ENCODE data around the gene SACM1L. TPM values are rescaled to one million over a fixed set of nuclear protein-coding genes. Genes with fewer than 3 reads are reported as not detected.

SACM1L gene
- polyA plus RNA-seq, 1 donor: 87.8 TPM

DNA sequence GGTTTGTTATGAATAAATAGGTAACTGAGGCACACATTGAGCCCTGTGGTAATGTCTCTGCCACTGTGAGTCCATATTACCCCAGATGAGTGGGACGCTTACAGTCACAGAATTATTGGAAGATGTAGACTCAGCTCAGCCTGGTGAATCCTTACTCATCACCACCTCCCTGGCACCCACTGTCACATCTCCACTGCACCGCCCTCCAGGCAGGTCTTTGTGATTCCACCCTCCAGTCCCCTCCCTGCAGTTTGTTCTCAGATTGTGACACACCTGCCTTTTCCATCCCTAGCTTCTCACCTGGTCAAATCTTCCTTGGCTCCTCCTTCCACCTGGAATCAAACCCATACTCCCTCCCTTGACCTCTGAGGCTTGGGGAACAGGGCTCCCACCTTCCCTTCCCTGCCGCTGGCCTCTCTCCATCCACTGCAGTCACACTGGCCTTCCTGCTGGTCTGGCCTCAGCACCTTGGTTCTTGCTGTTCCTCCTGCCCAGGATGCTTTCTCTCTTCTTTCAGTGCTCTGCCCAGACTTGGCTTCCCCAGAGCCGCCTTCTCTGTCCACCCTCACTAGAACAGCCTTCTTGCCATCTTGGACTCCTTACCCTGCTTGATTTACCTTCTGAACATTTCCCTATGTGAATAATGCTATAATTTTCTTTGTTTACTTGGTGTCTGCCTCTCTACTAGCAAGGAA is 97.8 kb downstream of the SACM1L start:
- no peak for DNase-seq

DNA sequence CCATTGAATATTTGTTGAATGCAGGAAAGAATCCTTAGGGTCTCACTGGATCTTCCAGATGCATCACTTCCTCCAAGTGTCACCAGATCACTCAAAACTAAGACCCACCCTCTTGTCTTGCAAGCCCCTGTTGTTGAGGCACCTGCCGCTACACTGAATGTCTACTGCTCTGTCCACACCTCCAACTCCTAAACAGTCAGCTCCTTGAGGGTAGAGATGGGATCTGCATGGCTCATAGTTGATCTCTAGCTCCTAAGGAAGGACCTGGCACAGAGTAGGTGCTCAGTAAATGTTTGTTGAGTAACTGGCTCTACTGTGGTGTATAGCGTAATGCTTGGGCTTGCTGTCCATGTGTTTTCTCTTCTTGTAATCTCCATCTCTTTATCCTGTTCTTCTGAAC is 98.4 kb downstream of the SACM1L start:
- DNase-seq: no peak

DNA sequence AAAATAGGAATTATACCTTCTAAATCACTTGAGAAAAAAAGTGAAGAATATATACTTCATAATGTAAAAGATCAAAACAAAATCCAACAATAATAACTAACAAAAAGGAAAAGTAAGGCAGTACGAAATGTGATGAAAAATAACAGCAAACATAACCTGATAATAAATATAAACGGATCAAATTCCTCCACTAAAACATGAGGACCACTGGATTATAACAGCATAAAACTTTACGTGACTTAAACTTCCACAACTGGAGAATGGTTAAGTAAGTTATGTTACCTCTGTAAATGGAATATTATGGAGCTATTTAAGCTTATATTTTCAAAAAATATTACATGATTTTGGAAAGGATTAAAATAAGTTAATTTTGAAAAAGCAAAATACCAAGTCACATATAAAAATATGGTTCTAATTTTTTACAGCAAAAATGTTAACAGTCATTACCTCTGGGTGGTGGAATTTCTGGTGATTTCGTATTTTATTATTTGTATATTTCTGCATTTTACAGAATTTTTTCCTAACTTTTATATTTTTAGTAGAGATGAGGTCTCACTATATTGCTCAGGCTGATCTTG is 100.1 kb downstream of the SACM1L start:
- no peak for DNase-seq

DNA sequence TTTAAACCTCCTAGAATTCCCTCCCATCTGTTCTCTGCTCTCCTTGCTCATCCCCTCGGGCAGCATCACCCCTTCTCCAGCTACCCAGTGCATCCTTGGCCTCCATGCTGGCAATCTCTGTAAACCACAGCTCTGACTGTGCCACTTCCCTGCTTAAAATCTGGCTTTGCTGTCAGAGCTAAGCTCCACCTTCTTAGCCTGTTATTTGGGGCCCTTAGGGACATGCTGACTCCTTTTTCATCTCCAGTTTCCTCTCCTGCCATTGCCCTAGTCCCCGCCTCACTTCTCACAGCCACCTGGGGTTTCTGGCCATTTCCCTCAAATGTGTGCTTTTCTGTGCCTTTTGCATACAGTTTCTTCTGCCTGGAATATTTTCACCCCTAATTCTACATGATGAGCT is 101.4 kb downstream of the SACM1L start:
- no peak for DNase-seq

DNA sequence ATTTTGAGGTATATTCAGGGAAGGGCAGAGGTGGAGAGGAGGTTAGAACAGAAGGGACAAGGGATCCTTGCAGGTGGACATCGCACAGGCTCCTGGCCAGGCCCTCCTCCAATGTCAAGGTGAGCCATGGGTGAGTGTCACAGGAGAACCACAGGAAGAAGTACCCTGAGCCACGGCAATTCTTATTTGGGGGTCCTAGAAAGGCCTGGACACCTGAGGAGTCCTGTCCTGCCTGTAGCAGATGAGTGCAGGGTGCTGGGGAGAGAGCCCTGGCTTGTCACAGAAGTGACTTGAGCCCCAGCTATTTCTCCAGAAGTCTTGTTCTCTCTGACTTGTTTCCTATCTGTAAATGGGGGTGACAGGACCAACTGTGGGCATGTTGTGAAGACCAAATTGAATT is 102.8 kb downstream of the SACM1L start:
- no peak for DNase-seq

DNA sequence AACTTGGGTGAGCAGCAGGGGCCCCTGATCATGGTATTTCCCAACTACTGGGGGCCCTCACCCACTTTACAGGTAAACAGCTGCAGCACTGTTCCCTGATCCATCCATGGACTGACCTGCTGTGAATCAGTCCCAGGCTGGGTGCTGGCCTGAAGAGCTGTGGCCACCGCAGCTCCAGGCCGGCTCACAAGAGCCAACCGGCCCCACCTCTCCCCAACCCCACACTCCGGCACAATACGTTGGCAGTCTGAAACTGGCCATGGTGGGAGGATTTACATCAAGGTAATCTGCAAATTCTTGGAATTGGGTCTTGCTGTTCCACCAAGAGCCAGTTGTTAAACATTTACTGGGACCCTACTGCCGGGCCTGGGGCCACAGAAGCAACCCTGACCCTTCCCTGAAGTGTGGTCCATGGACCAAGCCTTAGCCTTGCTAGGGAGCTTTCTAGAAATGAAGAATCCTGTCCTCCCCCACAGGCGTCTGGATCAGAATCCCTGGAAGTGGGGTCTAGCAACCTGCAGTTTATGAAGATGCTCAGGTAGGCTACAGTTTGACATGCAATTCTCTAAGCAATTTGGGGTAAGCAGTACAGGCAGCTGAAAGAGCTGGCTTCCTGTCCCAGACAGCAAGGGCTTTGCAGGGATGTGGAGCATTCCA is 103.4 kb downstream of the SACM1L start:
- DNase-seq: no peak

DNA sequence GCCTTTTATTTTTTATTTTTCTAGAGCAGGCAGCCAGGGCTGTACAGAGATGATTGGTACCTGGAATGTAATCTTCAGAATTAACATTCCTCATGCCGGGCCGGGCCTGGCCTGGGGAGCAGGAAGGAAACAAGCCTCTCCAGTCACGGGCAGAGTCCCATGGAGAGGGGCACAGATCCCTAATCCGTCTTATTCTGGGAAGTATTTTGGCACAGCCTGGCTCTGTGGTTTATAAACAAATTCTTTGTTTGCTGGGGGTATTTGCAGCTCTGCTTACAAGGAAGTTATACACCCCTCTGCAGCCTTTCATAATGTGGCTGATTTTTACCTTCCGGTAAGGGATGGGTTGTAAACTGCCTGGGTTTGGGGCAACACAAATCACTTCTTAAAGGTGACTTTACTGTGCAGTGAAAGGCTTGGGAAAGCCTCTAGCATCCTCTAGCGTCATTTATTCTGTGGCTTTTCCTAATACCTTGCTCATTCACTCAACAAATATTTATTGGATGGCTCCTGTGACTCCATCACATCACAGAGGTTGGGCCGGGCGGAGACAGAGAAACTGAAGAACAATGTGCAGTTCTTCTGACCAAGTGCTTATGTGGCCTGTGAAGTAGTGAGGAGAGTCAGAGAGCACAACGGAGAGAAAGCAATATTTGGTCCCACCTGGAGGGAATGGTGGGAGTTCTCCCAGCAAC is 104.4 kb downstream of the SACM1L start:
- DNase-seq: no peak

DNA sequence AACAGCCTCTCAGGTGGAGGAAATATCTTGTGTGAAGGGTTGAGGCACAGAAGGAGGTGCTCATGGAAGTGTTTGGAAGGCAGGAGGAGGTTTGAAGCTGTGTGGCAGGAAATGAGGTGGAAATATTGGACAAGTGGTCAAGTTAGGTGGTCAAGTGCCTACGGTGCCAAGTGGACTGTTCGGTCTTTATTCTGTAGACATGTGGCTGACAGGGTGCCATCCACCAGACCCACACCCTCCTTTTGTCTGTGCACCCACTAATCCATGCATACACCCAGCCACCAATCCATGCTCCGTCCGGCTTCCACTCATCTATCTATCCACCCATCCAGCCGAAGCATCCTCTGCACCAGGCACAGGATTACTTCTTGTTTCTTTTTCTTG is 105.0 kb downstream of the SACM1L start:
- DNase-seq: no peak

DNA sequence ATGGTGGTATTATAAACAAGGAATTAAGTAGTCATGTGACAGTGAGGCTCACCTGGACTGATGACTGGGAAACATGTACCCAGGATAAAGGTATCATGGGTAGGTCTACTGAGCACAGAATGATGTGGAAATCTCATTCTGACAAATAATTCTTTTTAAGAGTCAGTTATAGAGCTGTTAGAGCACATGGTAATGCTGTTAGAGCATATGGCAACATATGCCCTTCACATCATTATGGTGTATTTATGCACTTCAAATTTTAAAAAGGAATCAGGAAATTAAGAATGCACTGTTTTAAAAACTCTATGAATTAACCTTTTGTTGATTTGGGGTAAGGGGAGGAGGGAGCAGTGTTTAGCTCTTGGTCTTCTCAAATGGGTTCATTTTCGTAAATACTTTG is 105.5 kb downstream of the SACM1L start:
- no peak for DNase-seq

Other genes with a start within 250 kb of the SACM1L start
- gene LIMD1, start 94.6 kb upstream of the SACM1L start, polyA plus RNA-seq (ENCODE audit: insufficient read length): 19.0 TPM
- 0.37 TPM for gene SLC6A20, start 107.1 kb downstream of the SACM1L start, polyA plus RNA-seq (ENCODE audit: insufficient read length)
- 69.8 TPM for gene LZTFL1, start 152.7 kb downstream of the SACM1L start, polyA plus RNA-seq (ENCODE audit: insufficient read length)
- 0.05 TPM for gene CCR9, start 197.1 kb downstream of the SACM1L start, polyA plus RNA-seq (ENCODE audit: insufficient read length)